HL-60 (cell line): ENCODE results near the gene TASP1.

ENCODE experiments used
- DNase-seq, 2 experiments: peaks; one replicate each; pipeline ENCODE4 v3.0.0-alpha.2; 2010 to 2020; ENCODE audit warnings: low read depth in 1 of 2, low spot score in 1 of 2
- H3K27ac ChIP-seq: fragments of 250-450 bp; sonication (Bioruptor Pico); replicated peaks from 2 replicates; pipeline ENCODE4 v1.5.1; 2020; ENCODE audit warnings: mild to moderate bottlenecking, moderate library complexity
- H3K27me3 ChIP-seq: fragments of 250-450 bp; sonication (Bioruptor Pico); 2 replicates; pipeline ENCODE4 v1.5.1; 2021; ENCODE audit warnings: mild to moderate bottlenecking, moderate library complexity; ENCODE audit not compliant: insufficient read depth, poor library complexity, severe bottlenecking
- H3K4me3 ChIP-seq: replicated peaks from 2 replicates; pipeline ENCODE4 v1.5.1; 2011; ENCODE audit warnings: mild to moderate bottlenecking, control low read depth, low read length; ENCODE audit not compliant: insufficient read depth
- CTCF ChIP-seq: IDR thresholded peaks from one replicate; pipeline ENCODE4 v1.5.1; 2011; ENCODE audit warnings: low read length, control low read depth, inconsistent platforms; ENCODE audit not compliant: insufficient read depth
- GABPA ChIP-seq: IDR thresholded peaks from 2 replicates; pipeline ENCODE4 v1.6.1; 2012; ENCODE audit warnings: low read depth
- POLR2AphosphoS5 ChIP-seq: IDR thresholded peaks from 2 replicates; pipeline ENCODE4 v1.6.1; 2012; ENCODE audit warnings: low read depth
- SPI1 ChIP-seq: IDR thresholded peaks from 2 replicates; pipeline ENCODE4 v1.6.1; 2012; ENCODE audit warnings: low read depth, mild to moderate bottlenecking, borderline replicate concordance
- TF ChIP-seq, protein P1 (sequence below): IDR thresholded peaks from 2 replicates; pipeline ENCODE4 v1.6.1; 2012; ENCODE audit warnings: low read depth; ENCODE audit not compliant: insufficient replicate concordance

Gene TASP1

GRCh38 chr20:13402986-13403385 lies 235.7 kb downstream of the TASP1 start:
- no peak overlapping the region for H3K27ac ChIP-seq
- TF ChIP-seq, protein P1, sequence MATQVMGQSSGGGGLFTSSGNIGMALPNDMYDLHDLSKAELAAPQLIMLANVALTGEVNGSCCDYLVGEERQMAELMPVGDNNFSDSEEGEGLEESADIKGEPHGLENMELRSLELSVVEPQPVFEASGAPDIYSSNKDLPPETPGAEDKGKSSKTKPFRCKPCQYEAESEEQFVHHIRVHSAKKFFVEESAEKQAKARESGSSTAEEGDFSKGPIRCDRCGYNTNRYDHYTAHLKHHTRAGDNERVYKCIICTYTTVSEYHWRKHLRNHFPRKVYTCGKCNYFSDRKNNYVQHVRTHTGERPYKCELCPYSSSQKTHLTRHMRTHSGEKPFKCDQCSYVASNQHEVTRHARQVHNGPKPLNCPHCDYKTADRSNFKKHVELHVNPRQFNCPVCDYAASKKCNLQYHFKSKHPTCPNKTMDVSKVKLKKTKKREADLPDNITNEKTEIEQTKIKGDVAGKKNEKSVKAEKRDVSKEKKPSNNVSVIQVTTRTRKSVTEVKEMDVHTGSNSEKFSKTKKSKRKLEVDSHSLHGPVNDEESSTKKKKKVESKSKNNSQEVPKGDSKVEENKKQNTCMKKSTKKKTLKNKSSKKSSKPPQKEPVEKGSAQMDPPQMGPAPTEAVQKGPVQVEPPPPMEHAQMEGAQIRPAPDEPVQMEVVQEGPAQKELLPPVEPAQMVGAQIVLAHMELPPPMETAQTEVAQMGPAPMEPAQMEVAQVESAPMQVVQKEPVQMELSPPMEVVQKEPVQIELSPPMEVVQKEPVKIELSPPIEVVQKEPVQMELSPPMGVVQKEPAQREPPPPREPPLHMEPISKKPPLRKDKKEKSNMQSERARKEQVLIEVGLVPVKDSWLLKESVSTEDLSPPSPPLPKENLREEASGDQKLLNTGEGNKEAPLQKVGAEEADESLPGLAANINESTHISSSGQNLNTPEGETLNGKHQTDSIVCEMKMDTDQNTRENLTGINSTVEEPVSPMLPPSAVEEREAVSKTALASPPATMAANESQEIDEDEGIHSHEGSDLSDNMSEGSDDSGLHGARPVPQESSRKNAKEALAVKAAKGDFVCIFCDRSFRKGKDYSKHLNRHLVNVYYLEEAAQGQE = no peak
- no peak for TF ChIP-seq GABPA
- no peak for TF ChIP-seq CTCF
- no peak for TF ChIP-seq POLR2AphosphoS5
- no peak for TF ChIP-seq SPI1
- no peaks in the 10 kb centered on the region for H3K27me3 ChIP-seq
- H3K4me3 ChIP-seq = no peak overlapping the region
- no peak for DNase-seq

DNA sequence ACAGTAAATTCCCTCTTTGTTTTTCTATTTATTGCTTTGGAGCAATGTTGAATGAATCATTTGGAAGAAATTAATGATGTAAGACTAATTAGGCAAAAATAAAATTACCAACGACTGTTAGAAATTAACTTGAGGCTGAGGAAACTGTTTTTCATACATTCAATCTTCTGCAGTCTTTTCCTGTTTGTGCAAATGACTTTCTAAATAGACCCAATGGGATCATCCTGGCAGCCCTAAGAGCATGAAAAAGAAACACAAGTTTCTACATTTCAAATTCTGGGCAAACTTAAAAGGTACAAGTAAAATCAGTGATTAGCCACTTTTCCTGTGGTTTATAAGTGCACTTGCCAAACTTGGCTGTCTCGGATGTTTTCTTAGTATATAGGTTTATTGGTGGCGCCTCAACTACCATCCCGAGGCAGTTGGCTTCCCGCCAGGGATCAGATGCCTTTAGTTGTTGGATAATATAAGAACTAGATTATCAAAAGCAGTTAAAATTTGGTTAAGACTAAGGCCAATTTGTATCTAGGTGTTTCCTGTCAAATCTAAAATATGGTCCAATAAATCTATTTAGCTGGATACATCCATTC lies 236.5 kb downstream of the TASP1 start:
- no peak for TF ChIP-seq POLR2AphosphoS5
- TF ChIP-seq, protein P1 = no peak
- TF ChIP-seq GABPA = no peak
- no peak for TF ChIP-seq CTCF
- TF ChIP-seq SPI1 = no peak
- no peak overlapping the region for H3K27ac ChIP-seq
- H3K27me3 ChIP-seq = no peaks in the 10 kb centered on the region
- DNase-seq = no peak
- H3K4me3 ChIP-seq = no peak overlapping the region

DNA sequence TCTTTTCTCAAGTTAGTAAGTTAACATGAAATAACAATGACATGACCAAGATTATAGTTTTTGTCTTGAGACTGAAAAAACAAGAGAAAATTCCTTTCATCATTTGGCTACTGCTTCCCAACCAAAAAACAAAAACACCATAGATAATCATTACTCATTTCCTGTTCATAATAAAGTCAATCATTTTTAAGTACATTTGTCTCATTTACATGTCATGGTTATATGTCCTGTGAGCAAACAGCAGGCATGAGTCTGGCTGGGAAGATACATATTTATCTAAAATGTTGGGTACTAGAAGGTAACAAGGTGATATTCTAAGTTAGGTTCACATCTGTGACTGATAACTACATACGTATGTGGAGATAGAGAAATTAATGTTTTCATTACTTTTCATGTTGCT lies 237.1 kb downstream of the TASP1 start:
- DNase-seq = no peak
- Histone ChIP-seq H3K27me3 (no peaks in the 10 kb centered on the region), H3K27ac (no peak overlapping the region), H3K4me3 (no peak overlapping the region)
- TF ChIP-seq, protein P1 = no peak
- TF ChIP-seq SPI1 = no peak
- no peak for TF ChIP-seq CTCF
- TF ChIP-seq POLR2AphosphoS5 = no peak
- no peak for TF ChIP-seq GABPA
